ENCODE results near the gene TRAPPC12.

Gene TRAPPC12

DNA sequence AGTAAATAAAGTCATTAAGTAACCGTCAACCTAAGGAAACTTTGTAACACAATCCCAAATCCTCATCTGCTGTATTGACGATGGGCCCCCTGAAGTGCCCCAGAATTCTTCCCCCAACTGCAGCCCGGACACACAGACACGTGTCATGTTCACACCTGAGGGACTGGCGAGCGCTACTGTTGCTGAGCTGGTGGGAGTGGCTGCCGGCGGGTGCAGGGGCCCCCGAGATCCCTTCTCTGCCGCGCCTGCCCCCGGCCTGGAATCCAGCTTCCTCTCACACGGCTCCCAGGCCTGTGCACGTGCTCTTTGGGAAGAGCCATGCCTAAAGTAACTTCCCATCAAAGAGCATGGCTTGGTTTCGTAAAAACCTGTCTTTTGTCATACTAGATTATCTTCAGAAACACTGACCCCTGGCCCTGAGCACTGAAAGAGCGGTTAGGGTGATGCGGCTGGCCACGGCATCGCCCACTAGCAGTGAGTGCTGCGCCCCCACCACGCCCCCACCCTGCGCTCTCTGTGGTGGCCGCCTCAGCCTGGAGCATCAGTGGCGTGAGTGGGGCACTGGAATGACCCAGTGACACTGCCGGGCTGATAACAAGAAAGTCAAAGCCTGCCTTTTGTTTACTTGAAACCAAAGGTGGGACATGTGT, 83.8 kb downstream of the TRAPPC12 start:
- Histone ChIP-seq H3K9ac (peak overlapping the region; percentile 54), H4K20me1 (peaks cover 18% of the 10 kb centered on the region), H3K9me3 (no peaks in the 10 kb centered on the region), H3K4me3 (no peak overlapping the region), H3K27me3 (peaks cover 30% of the 10 kb centered on the region; the same call in 1 of the 2 replicates), H3K4me2 (peak overlapping the region; percentile 95), H3K36me3 (peaks cover 50% of the 10 kb centered on the region), H3K27ac (peak overlapping the region; percentile 73), H3K4me1 (peaks cover 64% of the 10 kb centered on the region)
- TF ChIP-seq Cebpa-rat (IDR thresholded peaks at IDR 0.05), result no peak

DNA sequence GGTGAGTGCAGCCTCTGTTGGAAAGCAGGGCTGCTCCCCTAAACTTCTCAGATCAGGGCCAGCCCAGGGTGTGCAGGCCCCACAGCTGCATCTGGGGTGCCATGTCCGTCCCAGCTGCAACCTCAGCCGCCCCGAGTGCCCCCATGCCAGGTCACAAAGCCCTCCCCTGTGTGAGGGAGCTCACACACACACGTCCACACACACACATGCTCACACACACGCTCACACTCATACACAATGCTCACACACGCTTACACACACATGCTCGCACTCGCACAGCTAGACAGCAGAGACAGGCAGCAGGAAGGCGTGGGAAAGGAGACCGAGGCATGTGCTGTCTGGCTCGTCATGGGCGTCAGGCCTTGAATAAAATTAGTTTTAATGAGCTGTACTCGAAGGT, 84.5 kb downstream of the TRAPPC12 start:
- Histone ChIP-seq H3K27me3 (peaks cover 24% of the 10 kb centered on the region; the same call in 1 of the 2 replicates), H3K36me3 (peaks cover 51% of the 10 kb centered on the region), H3K9me3 (no peaks in the 10 kb centered on the region), H3K4me2 (peak overlapping the region; percentile 95), H3K4me3 (no peak overlapping the region), H4K20me1 (peaks cover 18% of the 10 kb centered on the region), H3K27ac (peak overlapping the region; percentile 73), H3K9ac (peak overlapping the region; percentile 54), H3K4me1 (peaks cover 58% of the 10 kb centered on the region)
- no peak for TF ChIP-seq Cebpa-rat (IDR thresholded peaks at IDR 0.05)

DNA sequence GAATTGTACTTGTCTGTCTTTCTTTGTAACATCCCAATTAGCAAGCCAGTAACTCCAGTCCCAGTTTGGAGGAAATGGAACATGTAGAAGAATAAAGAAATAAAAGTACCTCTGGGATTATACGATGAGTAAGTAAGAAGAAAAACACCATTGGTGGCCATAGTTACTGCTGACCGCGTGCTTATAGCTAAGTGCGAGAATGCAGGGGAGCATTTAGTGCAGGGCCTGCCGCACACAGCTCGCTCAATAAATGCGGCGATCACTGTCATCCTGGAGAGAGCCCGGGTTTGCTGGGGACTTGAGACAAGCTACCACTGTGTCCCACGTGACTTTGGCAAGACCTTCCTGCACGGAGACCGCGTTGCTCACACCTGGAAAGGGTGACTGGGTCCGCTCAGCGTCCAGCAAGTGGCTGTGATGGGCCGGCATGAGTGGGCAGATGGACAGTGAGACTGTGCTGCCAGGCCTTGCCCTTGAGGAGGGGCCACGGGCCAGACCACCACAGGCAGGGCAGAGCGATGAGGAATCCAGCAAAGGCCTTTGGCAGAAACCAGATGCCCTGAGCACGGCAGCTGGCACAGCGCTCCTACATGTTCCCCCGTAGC, 85.0 kb downstream of the TRAPPC12 start:
- Histone ChIP-seq H3K9ac (peak overlapping the region; percentile 54; the same call in 1 of the 2 replicates), H3K4me3 (no peak overlapping the region), H4K20me1 (peaks cover 17% of the 10 kb centered on the region), H3K4me1 (peaks cover 52% of the 10 kb centered on the region), H3K27me3 (peaks cover 19% of the 10 kb centered on the region; the same call in 1 of the 2 replicates), H3K9me3 (no peaks in the 10 kb centered on the region), H3K36me3 (peaks cover 52% of the 10 kb centered on the region), H3K27ac (no peak overlapping the region), H3K4me2 (peak overlapping the region; percentile 95)
- no peak for TF ChIP-seq Cebpa-rat (IDR thresholded peaks at IDR 0.05)

DNA sequence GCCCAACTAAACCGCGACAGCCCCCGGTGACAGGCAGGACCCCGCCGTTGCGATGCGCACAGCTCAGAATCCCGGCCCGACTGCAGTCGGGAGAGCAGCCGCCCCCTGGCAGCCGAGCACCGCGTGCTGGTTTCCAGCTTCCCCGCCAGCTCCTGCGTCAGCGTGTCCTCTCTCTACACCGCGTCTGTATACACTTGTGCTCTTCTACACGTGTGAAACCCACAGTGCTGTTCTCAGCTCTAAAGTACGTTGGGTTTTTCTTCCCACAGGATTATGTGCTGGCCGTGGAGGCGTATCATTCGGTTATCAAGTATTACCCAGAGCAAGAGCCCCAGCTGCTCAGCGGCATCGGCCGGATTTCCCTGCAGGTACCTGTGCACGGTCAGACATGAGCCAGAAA, 85.8 kb downstream of the TRAPPC12 start:
- no peak for TF ChIP-seq Cebpa-rat (IDR thresholded peaks at IDR 0.05)
- Histone ChIP-seq H3K4me3 (no peak overlapping the region), H3K4me2 (no peak overlapping the region), H3K9me3 (no peaks in the 10 kb centered on the region), H4K20me1 (peaks cover 8% of the 10 kb centered on the region; the same call in 1 of the 2 replicates), H3K4me1 (peaks cover 44% of the 10 kb centered on the region), H3K27ac (no peak overlapping the region), H3K36me3 (peaks cover 60% of the 10 kb centered on the region), H3K9ac (no peak overlapping the region), H3K27me3 (peaks cover 10% of the 10 kb centered on the region; the same call in 1 of the 2 replicates)

DNA sequence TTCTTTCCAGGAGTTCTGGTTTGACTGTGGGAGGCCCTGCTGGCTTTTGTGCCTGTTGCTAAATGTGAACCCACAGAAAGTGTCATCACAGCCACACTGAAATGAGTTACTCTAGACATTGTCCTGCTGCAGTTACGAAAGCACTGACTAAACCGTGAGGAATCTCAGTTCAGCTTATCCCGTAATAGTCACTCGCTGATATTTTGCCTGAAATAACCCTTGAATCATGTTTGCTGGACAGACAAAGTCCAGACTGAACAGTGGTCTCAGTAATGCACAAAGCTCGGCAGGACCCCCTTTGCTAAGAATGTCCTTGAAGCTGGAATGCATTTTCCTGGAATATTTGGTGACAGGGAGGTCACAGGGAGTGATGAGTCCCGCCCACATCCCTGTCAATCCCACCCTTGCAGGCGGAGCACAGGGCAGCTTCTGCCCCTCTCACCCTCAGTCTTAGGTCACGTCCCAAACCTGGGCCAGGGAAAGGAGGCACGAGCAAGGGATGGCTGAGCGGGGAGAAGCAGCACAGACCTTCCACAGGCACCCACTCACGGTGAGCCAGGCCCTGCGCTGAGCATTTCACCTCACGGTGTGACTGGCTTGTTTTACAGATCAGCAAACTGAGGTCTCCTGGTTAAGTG, 86.5 kb downstream of the TRAPPC12 start:
- peaks cover 38% of the 10 kb centered on the region for H3K4me1 ChIP-seq
- no peaks in the 10 kb centered on the region for H3K9me3 ChIP-seq
- H3K4me2 ChIP-seq, result no peak overlapping the region
- no peak for TF ChIP-seq Cebpa-rat (IDR thresholded peaks at IDR 0.05)
- H3K27me3 ChIP-seq, result peaks cover 4% of the 10 kb centered on the region; the same call in 1 of the 2 replicates
- 0 out of 2 replicates have a peak, but pooled peaks cover 2% of the 10 kb centered on the region for H4K20me1 ChIP-seq
- H3K27ac ChIP-seq, result no peak overlapping the region
- no peak overlapping the region for H3K9ac ChIP-seq
- H3K4me3 ChIP-seq, result no peak overlapping the region
- peaks cover 66% of the 10 kb centered on the region for H3K36me3 ChIP-seq

DNA sequence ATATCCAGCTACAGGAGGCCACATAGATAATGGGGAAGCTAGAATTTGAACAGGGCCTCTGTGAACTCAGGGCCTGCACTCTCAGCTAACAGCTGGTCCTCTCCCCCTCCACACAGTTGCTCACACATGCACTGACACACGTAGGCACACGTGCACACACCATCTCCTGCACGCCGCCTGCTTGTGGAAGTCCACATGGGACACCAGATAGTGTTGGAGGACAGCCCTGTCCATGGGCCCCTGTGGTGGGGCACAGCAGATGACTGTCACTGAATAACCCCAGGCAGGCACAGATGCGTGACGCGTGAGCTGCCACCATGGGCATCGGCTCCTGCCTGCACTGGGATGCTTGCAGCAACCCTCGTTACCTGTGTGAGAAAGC, 87.0 kb downstream of the TRAPPC12 start:
- H4K20me1 ChIP-seq, result no peaks in the 10 kb centered on the region
- no peak for TF ChIP-seq Cebpa-rat (IDR thresholded peaks at IDR 0.05)
- H3K36me3 ChIP-seq, result peaks cover 71% of the 10 kb centered on the region
- H3K4me3 ChIP-seq, result no peak overlapping the region
- no peak overlapping the region for H3K27ac ChIP-seq
- no peak overlapping the region for H3K4me2 ChIP-seq
- no peaks in the 10 kb centered on the region for H3K9me3 ChIP-seq
- no peaks in the 10 kb centered on the region for H3K27me3 ChIP-seq
- no peak overlapping the region for H3K9ac ChIP-seq
- H3K4me1 ChIP-seq, result peaks cover 33% of the 10 kb centered on the region

DNA sequence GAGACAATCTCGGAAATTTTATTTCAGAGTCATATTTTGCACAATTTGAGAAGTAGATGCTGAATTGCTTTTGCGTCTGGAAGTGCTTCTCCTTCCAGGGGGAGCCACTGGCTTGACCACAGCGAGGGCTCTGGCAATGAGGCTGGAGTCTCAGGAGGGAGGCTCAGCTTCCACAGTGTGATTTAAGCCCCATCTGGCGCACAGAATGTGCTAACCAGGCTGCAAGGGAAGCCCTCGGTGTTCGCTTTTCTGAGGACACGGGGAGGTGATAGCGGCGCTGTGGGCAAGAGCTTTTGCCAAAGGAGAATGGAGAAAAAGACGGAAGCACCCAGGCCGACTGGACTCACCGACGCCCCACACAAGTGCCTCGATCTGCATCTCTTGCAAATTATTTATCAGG, 87.5 kb downstream of the TRAPPC12 start:
- no peak overlapping the region for H3K4me3 ChIP-seq
- H4K20me1 ChIP-seq, result no peaks in the 10 kb centered on the region
- H3K4me1 ChIP-seq, result peaks cover 28% of the 10 kb centered on the region
- no peaks in the 10 kb centered on the region for H3K27me3 ChIP-seq
- H3K9ac ChIP-seq, result no peak overlapping the region
- no peaks in the 10 kb centered on the region for H3K9me3 ChIP-seq
- no peak overlapping the region for H3K4me2 ChIP-seq
- TF ChIP-seq Cebpa-rat (IDR thresholded peaks at IDR 0.05), result no peak
- no peak overlapping the region for H3K27ac ChIP-seq
- peaks cover 76% of the 10 kb centered on the region for H3K36me3 ChIP-seq

DNA sequence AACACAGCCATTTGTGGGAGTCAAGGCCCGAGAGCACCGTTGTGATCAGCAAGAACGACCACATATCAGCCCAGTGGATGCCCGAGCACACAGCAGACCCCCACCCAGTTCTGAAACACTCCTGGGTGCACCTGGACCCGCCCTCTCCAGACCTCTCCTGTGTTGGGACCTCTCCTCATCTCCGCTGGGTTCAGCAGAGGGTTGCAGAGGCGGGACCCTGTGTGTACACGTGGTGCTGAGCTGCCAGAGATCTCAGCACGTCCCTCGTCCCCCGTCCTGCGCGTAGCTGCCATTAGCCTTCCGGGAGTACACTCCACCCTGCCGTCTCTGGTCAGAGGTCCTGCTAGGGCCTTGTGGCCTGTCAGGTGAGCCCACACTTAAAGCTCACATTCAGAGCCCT, 88.2 kb downstream of the TRAPPC12 start:
- Histone ChIP-seq H3K4me1 (peaks cover 21% of the 10 kb centered on the region), H4K20me1 (no peaks in the 10 kb centered on the region), H3K9me3 (no peaks in the 10 kb centered on the region), H3K27me3 (no peaks in the 10 kb centered on the region), H3K4me3 (no peak overlapping the region), H3K27ac (no peak overlapping the region), H3K9ac (no peak overlapping the region), H3K36me3 (peaks cover 83% of the 10 kb centered on the region), H3K4me2 (no peak overlapping the region)
- no peak for TF ChIP-seq Cebpa-rat (IDR thresholded peaks at IDR 0.05)

DNA sequence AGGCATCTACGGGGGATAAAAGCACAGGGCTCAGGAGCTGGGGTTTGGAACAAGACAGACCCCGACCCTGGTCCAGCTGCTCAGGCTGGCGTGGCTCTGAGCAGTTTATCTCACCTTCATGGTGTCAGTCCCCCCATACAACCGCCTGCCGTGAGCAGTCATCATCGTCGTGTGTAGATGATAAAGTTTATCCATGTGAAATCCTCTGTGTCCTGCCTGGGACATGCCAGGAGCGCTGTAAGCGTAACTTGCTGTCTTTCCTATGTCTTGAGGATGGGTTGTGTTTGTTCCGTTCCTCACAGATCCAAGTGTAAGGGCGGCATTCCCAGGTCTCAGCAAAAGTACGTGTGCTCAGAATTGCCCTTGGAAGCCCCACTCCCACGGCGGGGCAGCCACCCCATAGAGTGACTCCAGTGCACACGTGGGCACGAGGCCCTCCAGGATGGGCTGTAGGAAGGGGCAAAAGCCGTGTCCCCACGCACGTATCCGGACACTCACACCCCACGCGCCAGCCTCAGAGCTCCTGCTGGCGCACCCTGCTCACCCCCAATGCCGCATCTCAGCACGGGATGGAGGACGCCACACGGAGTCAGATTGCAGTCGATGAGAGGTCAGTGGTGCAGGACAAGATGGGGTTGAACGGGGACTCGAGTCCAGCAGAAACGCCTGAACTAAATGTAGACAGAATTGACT, 88.9 kb downstream of the TRAPPC12 start:
- Histone ChIP-seq H3K27me3 (no peaks in the 10 kb centered on the region), H3K36me3 (peaks cover 89% of the 10 kb centered on the region), H3K4me3 (no peak overlapping the region), H3K27ac (no peak overlapping the region), H3K9me3 (no peaks in the 10 kb centered on the region), H3K4me1 (peaks cover 13% of the 10 kb centered on the region), H3K9ac (no peak overlapping the region), H4K20me1 (no peaks in the 10 kb centered on the region), H3K4me2 (no peak overlapping the region)
- no peak for TF ChIP-seq Cebpa-rat (IDR thresholded peaks at IDR 0.05)
